Measurements from ENCODE around the gene PHIP.

Gene PHIP

DNA sequence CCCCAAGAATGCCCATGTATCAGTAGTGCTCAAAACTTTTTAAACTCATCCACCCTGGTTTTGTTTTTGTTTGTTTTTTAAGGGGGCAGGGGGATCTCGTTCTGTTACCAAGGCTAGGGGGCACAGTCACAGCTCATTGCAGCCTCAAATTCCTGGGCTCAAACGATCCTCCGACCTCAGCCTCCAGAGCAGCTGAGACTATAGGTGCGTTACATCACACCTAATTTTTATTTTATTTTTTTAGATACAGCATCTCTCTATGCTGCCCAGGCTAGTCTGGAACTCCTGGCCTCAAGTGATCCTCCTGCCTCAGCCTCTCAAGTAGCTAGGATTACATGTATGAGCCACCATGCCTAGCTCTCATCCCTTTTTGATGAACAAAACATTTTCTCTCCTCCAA is 11.2 kb downstream of the PHIP start:
- DNase-seq = no peak

DNA sequence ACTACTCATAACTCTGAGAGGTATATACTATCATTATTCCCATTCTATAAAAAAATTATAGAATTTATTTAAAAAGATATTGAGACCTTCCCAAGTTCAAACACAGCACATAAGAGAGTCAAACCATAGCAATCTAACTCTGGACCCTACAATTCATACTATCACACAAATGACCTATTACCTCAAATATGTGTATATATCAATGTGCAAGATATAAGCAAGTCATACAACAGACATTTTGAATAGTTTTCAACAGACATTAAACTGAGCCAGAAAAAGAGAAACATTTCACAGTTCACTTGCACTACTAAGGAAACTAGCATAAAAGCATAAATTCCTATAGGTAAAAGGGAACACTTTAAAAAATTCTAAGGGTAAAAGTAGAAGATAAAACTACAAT is 11.7 kb downstream of the PHIP start:
- no peak for DNase-seq

DNA sequence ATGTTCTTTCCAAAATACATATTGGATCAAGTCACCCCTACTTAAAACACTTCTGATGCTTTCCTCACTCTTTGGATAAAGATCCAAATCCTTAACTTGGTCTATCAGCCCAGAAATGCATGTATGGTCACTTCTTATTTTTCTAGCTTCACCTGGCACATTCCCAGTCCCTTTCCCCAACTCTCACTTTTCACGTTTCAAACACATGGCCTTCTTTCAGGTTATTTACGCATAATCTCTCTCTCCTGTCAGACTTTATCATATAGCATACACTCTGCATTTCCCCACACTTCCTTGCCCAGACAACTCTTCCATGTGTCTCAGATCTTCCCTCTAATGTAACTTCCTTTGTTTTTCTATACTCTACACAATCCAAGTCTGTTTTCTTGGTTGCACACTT is 12.8 kb downstream of the PHIP start:
- no peak for DNase-seq

DNA sequence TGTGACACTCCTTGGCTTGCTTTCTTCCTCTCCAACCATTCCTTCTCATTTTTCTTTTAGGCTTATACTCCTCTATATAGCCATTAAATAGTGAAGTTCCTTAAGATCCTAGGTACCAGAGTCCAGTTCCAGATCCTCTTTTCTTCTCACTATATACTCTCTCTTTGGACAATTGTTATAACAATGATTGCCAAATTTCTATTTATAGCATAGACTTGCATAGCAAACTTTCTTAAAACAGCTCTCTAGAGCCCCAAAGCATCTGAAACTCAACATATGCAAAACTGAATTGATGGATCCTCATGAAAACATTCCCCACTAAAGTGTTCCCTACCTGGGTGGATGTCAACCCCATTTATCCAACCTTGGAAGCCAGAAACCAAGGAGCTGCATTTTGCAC is 13.4 kb downstream of the PHIP start:
- no peak for DNase-seq

DNA sequence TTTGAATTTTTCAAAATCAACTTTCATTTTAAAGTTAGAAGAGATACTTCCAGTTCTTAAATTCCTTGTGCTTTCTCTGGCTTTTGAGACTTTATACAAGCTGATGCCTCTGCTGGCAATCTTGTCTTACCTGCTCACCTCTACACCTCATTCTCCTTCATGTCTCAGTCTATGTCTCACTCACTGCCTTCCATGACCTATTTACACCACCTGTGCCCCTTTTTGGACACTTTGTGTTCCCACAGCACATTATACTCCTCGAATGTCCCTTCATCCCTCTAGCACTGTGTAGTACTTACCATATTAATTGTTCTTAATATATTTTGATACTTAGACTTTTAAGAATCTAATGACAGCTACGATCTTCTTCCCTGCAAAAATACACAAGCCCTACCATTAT is 15.3 kb downstream of the PHIP start:
- no peak for DNase-seq

DNA sequence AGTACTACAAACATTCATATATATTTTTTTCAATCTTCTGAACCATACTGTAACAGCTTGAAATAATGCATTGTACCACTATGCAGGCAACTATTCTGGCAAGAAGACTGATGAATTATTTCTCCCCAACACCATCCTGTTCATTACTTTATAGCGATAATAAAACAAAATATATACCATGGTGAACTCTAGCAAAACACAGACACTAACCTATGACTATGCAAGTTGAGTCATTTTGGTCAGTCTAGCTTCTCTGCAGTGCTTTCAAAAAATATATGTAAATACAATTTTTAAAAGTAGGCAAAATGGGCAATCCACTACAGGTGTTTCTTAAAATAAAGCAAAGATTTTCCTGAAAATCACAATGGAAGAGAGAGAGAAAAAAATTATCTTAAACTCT is 20.3 kb downstream of the PHIP start:
- no peak for DNase-seq

DNA sequence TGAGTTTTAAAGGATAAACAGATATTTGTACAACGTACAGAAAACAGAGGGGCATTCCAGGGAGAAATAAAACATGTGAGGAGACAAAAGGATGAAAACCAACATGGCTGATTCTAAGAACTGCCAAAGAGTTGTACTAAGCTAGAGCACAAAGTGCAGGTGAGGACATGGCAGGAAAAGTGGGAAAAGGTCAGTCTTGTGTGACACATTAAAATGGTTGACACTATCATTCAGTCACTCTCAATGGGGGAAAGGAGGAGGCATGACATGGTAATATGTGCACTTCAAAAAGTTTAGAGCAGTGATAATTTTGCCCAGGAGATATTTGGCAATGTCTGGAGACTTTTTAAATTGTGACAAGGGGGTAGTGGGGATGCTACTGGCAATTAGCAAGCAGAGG is 21.8 kb downstream of the PHIP start:
- no peak for DNase-seq

DNA sequence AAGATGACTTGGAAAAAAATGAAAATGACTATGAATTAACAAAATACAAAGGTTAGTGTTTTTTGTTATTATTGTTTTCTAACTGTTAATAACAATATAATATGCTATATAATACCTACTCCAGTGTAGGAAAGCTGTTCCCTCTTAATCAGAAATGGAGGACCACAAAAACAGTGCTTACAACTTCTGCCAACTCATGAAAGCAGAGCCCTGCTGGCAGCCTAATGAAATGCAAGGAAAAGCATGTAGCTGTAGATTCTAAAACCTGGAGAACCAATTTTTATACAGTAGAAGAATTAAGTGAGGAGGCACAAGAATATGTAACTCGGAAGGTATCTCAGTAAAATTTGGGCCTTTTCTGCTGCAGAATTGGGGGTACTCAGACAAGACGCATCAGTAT is 29.4 kb downstream of the PHIP start:
- DNase-seq = peak; percentile 8

DNA sequence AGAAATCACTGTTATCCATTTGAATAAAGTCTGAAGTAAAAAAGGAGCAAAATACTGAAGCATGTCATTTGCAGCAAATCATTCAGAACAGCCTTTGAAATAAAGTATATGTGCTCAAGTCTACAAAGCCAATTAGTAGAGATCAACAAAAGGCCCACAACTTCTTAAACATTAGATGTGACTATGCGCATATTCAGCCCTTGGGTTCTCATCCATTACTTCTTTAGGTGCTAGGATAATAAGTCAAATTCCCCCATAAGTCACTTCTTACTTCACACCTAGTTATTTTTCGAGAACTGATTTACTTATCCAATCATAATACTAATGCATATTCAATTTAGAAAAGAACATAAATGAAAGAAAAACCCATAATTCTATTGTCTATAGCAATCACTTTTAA is 31.0 kb downstream of the PHIP start:
- DNase-seq = no peak

DNA sequence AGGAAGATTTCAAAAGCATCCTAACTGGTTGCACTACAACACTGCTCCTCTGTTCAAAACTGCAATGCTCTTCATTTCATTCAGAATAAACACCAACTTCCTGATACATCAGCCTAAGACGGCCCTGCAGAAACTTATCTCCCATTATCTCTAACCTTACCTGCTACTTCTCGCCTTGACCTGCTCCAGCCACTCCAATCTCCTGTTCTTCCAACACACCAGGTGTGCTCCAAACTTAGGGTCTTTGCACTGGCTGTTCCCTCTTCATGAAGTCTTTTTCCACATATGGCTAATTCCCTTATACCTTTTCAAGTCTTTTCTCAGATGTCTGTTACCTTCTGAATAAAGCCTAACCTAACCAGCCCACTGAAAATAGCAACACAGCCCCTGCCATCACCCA is 32.1 kb downstream of the PHIP start:
- no peak for DNase-seq

DNA sequence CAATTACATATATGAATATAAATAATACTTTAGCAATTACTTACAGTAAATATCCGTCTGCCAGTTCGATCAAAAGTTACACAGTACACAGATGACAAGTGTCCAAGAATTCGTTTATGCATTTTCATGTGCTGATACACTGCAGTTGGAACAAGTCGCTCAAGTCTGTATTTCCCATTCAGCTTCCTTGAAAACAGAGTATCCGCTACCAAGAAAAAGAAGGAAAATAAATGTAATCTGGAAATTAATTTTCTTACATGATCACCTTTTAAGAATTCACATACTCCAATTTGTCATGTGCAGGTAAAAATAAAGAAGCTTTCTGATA is 35.3 kb downstream of the PHIP start:
- DNase-seq = no peak

DNA sequence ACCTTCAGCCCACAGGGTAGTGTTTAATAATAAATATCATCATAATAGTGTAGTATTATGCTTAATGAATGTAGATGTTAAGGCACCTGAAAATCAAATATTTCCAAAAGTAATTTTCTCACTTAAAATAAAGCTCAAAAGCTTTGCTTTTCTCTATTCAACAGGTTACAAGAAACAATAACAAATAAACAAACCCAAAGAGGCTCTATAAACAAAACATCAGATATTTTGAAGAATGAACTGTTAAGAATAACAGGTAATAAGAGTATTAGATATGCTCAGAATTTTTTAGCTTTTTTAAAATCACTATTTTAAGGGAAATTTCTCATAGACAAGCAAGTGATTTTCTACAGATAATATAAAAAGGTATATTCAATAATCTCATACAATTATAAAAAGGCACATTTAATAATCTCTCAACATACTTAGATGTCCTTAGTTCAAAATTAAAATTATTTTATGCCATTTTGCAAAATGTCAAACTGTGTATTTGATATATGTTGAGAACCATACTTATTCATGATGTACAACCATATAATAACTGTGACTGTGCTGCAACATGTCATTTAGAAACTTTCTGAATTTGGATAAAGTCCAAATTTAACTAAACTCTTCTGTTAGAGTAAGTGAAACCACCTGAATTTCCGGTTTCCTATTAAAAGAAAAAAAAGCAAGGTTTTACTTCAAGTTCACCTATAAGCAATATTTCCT is 35.8 kb downstream of the PHIP start:
- no peak for DNase-seq

DNA sequence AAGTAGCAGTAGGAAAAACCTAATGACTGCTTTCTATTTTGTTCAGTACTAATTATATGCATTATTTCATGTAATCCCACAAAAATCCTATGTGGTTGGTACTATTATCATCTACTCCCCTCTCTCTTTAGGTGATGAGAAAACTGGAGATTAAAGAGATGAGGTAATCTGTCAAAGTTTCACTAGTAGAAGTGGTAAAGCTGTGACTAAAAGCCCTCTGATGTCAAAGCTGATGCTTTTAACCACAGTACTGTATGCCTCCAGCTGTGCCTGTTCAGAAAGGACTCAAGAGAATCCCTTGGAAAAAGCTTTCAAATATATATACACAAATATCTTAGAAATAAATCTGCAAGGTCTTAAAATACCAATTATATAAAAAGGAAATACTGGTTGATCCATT is 38.0 kb downstream of the PHIP start:
- DNase-seq = no peak

DNA sequence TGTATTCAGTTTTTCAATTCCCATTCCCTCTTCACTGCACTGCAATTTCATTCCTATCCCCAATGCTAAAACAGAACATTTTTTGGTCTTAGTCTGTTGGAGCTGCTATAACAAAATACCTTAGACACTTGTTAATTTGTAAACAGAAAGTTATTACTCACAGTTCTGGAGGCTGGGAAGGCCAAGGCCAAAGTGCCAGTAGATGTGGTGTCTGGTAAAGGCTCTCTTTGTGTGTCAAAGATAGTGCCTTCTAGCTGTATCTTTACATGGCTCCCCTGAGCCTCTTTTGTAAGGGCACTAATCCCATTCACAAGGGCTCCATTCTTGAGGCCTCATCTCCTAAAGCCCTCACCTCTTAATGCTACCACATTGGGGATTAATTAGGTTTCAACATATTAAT is 40.0 kb downstream of the PHIP start:
- no peak for DNase-seq

DNA sequence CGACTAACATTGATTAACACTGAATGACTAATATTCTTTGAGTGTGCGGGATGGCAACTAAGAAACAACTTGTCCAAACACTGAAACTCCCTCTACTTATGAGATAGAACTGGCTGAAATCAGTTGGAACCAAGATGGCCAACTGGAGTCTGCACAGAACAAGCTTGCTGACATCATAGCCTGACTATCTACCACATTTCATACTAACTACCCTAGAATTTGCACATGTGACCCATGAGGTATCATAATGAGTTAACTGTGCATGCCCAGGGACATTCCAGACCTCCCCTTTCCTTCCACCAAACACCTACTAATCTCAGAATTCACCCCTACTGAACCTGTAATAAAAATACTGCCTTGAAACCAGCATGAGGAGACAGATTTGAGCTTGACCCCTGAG is 43.2 kb downstream of the PHIP start:
- no peak for DNase-seq

DNA sequence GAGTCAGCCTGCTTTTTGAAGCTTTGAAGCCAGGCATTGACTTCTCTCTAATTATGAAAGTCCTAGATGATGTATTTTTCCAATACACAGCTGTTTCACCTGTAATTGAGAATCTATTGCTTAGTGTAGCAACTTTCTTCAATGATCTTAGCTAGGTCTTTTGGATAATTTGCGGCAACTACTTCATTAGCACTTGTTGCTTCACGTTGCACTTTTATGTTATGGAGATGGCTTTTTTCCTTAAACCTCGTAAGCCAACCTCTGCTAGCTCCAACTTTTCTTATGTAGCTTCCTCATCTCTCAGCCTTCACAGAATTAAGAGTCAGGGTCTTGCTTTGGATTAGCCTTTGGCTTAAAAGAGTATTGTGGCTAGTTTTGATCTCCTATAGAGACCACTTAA is 44.8 kb downstream of the PHIP start:
- no peak for DNase-seq

DNA sequence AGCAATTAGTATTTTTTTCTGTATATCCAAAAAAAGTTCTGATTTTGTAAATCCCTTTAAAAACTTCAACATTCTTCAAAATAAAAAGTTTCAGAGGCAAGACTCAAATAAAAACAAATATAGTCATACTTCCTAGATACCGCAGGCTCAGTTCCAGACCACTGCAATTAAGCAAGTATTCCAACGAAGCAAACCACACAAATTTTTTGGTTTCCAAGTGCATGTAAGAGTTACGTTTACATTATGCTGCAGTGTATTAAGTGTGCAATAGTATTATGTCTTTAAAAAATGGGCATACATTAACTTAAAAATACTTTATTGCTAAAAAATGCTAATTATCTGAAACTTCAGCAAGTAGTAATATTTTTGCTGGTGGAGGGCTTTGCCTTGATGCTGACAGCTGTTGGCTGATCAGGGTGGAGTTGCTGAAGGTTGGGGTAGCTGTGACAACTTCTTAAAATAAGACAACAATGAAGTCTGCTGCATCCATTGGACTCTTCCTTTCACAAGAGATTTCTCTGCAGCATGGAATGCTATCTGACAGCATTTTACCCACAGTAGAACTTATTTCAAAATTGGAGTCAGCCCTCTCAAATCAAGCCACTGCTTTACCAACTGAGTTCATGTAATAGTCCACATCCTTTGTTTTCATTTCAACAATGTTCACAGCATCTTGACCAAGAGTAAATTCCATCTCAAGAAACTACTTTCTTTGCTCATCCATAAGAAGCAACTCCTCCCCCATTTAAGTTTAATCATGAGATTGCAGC is 46.0 kb downstream of the PHIP start:
- DNase-seq = no peak

DNA sequence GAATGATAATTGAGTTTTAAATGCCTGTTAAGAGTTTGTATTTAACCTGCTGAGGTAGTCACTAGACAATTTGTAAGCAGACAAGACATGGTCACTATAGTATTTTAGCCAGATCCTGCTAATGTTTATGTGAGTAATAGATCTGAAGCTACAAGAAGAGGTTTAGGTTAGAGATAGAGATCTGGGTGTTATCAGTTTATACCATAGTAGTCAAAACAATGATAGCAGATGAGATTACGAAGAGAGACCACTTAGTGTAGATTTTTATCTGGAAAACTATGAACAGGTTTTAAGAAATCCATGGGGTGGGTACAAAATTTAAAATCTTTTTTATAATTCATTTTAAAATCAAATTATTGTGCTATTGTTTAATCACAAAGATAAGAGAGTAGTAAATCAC is 47.5 kb downstream of the PHIP start:
- DNase-seq = no peak

DNA sequence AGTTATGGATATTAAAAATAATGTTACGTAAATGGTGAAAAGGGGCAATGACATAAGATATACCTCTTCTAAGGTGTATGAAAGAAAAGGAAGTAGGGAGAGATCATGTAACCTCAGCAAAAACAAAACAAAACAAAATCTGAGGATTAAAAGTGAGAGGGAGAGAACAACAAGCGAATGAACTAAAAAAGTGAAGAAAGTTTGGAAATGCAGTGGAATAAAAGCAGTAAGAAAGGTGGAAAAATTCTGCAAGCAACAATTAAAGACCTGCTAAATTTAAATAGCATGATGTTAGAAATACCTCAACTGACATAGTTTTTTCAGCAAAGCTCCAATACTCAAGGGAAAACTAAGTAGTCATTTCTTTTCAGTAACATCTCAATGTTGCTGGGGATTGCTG is 48.0 kb downstream of the PHIP start:
- DNase-seq = no peak

DNA sequence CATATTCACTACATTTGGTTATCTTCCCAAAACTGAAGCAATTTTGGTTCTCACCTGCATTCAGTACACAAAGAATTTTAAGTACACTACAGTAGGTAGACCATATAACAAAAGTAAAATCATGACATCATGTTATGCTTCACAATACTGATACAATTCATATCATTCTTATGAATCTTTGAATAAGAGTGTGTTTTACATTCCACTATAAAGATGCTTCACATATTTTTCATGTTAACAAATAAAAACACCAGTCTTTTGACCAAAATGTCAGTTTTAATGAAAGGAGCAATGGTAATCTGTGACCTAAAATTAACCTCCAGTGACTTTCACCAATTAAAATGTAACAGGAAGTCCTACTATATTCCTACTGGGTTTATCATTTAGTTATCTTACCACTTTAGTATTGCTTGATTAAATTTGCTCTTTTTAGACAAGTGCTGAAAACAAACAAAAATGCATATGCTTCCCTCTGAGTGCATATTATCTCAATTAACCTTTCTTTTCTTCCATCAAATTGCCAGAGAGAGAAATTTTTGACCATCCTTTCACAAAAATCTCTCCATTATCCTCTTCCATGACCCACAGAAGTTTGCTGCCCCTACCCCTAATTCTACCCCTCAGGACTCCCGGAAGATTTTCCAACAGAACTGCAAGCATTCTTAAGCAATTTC is 49.3 kb downstream of the PHIP start:
- no peak for DNase-seq

DNA sequence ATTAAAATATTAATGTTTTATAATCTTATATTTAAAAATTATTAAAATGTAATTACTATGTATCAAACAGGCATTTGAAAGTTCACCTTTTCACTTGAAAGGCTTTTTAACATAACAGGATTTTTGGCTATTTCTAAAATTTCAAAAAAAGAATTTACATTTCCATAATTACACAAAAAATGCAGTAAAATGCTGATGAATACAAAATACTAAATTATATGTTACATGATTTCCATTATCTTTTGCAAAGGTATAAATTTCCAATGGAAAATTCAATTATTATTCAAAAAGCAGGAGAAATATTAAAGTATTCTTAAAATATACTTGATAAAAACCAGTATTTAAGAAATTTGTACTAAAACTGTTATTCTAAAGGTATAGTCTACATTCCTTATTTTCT is 66.1 kb downstream of the PHIP start:
- no peak for DNase-seq

DNA sequence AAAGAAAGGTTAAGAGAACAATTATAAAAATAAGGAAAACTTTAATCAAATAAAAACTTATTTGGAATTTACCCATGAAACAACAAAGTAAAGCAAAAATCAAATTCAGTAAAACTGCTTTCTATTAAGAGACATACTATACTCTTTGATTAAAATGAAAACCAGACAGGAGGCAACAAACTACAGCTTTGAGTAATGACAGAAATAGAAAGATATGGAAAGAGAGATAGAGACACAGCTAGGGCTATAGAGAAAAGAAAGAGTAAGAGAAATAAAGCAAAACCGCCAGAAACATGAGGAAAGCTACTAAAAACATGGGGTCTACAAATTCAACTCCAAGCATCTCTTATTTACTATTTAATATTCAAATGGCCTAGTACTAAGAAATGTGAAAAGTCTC is 67.6 kb downstream of the PHIP start:
- DNase-seq = no peak

DNA sequence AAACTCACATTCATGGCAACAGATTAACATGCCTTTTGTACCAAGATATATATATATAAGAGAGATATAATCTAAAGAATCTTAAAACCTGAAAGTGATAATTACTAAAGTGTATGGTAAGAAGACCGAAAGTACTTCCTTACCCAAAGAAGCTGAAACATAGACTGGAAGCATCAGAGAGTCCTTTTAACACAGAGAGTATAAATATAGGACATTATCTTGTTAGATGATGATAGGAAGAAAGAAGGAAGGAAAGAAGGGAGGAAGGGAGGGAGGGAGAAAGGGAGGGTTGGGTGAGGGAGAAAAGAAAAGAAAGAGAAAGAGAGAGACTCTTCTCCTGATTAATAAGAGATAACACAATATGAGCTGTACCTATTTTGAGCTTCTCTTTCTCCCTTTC is 68.2 kb downstream of the PHIP start:
- DNase-seq = no peak

DNA sequence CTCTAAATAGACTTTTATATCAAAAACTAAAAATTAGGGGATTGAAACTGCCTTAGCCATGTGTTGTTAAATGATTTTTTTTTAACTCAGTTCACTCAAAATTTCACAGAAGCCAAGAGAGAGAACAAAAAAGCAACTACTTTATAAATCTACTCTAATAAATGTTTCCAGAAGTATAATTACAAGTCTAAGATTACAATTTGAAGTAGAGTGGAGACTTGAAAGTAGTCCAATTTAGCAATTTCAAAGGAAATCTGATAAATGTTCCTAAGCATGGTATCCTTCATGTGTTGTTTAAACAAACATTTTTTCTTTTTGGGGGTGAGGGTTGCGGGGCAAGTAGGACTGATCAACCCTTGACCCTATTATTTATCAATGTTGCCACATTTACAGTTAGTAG is 72.6 kb downstream of the PHIP start:
- DNase-seq = no peak

DNA sequence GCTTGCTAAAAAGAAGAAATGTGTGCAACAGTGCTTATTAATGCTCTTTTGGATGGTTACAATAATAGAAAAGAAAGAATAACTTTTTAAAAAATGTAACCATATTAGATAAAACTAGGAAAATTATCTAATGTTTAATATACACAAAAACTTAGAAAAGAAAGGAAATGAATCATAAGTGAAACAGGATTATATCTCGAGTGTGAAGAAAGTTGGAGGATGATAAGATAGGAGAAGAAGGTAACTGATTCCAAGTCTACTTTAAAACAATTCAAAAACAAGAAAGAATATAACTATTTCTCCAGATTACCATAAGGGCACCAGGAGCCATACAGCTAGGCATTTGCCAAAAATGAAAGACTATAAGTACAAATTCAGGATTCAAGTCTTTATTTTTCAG is 73.0 kb downstream of the PHIP start:
- no peak for DNase-seq
